Fibroblast of pulmonary artery (primary cell): ENCODE results near the gene UNC5B.
"Not testable (repeated sequence)": the region's sequence is repeated elsewhere in the genome, so short reads cannot be mapped to it uniquely, and the experiment has no call there.

Experiments
- DNase-seq: peaks from one replicate; pipeline ENCODE4 v3.0.0-alpha.2; 2010; ENCODE audit warnings: low read depth
- H3K4me3 ChIP-seq: replicated peaks from 2 replicates; pipeline ENCODE4 v1.5.1; 2011; ENCODE audit warnings: low read depth, mild to moderate bottlenecking, control low read depth, low read length, moderate library complexity
- TF ChIP-seq, protein P1 (sequence below): IDR thresholded peaks from 2 replicates; pipeline ENCODE4 v1.5.1; 2011; ENCODE audit warnings: mild to moderate bottlenecking, control low read depth, low read length, inconsistent platforms; ENCODE audit errors: missing control alignments

Gene UNC5B

DNA sequence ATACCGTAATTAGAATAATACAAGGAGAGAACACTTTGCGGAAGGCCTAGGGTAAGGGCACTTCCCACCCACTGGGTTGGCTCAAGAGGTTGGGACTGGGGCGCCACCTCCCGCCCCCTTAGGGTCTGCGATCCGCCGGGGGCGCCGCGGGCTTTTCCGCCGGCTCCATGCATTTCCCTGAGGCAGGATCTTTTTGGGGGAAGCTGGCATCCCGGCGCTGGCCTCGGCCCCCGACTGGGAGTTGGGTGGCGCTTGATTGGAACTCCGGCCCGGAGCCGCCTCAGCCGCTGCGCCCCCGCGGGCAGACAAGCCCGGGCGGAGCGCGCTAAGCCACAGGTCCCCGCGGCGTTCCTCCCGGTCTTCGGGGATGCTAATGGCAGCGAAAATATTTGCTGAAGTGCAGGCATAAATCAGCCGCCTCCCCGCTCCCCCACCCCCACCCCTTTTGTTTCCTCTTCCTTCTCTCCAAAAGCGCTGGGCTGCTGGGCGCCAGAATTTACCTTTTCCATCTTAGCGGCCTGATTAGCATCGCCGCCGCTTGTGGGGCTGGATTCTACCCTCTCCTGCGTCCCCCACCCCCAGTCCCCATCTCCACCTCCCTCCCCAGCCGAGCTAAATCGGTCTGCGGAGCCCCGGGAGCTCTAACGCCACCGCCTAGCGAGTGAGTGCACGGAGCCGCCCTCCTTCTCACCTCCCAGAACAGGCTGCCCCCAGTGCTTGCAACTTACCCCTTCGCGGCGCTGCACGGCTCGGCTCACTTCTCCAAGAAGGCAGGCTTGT, 5.1 kb downstream of the UNC5B start:
- TF ChIP-seq, protein P1, sequence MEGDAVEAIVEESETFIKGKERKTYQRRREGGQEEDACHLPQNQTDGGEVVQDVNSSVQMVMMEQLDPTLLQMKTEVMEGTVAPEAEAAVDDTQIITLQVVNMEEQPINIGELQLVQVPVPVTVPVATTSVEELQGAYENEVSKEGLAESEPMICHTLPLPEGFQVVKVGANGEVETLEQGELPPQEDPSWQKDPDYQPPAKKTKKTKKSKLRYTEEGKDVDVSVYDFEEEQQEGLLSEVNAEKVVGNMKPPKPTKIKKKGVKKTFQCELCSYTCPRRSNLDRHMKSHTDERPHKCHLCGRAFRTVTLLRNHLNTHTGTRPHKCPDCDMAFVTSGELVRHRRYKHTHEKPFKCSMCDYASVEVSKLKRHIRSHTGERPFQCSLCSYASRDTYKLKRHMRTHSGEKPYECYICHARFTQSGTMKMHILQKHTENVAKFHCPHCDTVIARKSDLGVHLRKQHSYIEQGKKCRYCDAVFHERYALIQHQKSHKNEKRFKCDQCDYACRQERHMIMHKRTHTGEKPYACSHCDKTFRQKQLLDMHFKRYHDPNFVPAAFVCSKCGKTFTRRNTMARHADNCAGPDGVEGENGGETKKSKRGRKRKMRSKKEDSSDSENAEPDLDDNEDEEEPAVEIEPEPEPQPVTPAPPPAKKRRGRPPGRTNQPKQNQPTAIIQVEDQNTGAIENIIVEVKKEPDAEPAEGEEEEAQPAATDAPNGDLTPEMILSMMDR, result no peak
- H3K4me3 ChIP-seq, result peak overlapping the region; percentile 97
- no peak for DNase-seq

DNA sequence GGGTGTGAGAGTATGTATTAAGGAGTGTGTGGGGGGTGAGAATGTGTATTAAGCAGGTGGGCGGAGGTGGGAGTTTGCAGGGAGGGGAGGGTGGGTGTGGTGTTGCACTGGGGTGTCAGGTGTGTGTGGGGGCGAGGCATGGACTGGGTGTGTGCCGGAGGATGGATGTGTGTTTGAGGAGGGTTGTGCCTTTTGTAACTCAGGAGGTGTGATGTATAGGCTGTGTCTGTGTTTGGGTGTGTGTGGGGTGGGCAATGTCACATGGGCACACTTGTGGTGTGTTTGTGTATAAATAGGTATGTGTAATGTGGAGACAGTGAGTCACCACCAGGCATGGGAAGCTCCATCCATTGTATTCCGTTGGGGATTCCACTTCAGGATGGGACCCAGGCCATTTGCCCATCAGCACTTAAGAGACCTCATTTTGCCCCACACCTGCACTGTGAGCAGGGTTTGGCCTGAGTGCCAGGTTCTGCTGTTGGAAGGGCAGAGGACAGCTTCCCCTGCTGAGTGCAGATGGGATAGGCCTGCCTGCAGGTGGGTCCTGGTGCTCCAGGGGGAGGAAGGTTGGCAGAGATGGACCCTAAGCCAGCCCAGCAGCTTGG, 5.8 kb downstream of the UNC5B start:
- peak; percentile 60 for DNase-seq
- TF ChIP-seq, protein P1, result no peak
- peak overlapping the region; percentile 97 for H3K4me3 ChIP-seq

DNA sequence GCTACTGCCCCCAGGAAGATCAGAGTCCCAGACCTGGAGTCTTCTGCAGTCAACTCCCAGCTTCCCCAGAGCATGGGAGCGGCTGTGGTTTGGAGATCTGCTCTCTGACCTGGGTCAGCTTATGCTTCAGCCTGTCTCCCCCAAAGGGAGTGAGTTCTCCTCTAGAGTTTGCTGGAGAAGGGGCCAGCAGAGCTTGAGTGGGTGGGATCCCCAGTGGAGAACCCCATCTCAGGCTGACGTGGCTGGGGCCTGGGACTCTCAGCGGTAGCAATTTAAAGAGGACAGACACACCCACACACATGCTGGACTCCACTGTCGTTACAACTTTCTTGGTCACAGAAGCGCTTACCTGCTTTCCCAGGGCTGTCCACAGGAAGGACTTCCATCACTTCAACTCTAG, 6.3 kb downstream of the UNC5B start:
- DNase-seq, result no peak
- H3K4me3 ChIP-seq, result no peak overlapping the region
- TF ChIP-seq, protein P1, result no peak

DNA sequence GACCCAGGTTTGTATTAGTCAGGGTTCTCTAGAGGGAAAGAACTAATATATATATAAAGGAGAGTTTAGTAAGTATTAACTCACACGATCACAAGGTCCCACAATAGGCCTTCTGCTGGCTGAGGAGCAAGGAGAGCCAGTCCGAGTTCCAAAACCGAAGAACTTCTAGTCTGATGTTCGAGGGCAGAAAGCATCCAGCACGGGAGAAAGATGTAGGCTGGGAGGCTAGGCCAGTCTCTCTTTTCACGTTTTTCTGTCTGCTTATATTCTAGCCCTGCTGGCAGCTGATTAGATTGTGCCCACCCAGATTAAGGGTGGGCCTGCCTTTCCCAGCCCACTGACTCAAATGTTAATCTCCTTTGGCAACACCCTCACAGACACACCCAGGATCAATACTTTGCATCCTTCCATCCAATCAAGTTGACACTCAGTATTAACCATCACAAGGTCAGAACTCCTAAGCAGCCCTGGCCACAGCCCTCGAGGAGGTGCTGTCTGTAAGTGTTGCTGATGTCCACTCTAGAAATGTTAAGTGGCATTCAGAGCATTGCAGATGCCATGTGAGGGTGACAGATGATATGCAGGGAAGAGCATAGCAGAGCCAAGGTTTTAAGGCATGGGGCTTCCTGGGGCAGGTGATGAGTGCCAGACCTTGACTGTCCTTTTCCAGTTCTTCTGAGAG, 7.0 kb downstream of the UNC5B start:
- not testable (repeated sequence) for DNase-seq, H3K4me3 ChIP-seq

DNA sequence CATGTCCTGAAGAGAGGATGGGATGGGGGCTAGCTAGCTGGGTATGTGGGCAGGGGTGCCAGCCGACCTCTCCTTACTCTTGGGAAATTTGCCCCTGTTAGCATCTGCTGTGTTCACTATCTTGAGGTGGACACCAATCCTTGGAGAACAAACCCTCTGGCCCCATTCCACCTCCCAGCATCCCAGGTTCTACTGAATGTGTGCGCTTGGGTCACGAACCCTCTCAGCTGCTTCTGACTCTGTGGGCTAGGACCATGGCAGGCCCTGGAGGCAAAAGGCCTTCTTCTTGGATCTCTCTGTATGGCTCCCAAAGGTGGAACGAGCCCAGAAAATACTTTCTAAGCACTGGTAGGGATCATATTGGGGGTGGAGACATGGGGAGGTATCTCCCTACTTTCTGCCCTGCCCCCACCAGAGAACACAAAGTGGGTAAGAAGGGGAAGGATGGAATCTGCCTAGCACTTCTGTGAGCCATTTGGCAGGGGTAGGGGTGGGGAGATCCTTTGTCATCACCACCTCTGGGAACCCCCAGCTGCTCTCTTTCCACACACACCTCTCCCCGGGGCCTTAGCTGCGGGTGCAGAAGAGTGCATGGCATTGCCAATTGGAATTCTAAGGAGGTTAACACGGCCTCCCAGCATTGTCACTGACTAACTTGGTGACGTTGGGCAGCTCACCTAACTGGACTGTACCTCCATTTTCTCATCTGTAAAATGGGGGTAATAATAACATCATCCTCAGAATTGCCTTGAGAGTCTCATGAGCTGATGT, 7.7 kb downstream of the UNC5B start:
- no peak overlapping the region for H3K4me3 ChIP-seq
- DNase-seq, result no peak
- TF ChIP-seq, protein P1, result no peak

DNA sequence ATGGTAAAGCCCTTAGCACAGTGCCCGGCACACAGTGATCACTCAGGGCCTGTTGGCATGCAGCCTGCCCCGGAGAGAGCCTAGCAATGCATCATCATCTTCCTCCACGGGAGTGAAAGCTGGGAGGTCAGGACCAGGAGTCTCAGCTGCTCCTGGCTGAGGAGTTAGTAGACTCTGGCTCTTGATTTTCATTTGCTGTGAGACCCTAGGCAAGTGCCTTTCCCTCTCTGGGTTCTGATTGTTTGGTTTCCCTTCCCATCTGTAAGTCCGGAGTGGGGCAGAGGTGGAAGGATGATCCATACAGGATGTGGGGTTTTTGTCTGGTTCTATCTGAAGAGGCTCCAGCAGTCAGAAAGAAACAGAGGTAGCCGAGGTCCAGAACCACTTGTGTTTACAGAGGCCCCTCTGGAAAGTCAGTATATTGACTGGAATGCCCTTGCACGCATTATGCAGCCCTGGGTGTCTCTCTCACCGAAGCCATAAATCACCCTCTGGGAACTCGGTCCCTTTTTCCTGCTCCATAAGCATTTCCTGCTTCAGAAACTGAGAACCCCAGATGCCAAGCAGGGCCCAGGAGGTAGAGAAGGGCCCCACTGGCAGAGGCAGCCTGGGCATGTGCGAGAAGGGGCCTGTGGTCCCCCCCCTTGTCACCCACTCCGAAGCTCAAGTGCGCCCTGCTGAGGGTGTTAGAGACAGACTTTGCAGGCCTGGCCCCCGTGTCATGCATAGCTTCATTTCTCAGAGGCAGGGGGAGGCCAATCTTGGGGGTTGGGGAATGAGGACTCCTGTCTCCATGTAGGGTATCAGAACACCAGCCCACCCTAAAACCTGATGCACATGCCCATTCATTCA, 8.5 kb downstream of the UNC5B start:
- no peak for DNase-seq
- H3K4me3 ChIP-seq, result no peak overlapping the region
- TF ChIP-seq, protein P1, result no peak
